GM19099 (cell line): Measurements from ENCODE around the gene NDUFS2.
A peak's percentile ranks its signal among the peaks of the same experiment; 100 is the strongest.

ENCODE experiments used
- POLR2A ChIP-seq: IDR thresholded peaks from 3 replicates; pipeline ENCODE4 v1.6.1; 2011; ENCODE audit warnings: low read depth; ENCODE audit not compliant: insufficient read length; ENCODE audit errors: extremely low read depth

Gene NDUFS2

DNA sequence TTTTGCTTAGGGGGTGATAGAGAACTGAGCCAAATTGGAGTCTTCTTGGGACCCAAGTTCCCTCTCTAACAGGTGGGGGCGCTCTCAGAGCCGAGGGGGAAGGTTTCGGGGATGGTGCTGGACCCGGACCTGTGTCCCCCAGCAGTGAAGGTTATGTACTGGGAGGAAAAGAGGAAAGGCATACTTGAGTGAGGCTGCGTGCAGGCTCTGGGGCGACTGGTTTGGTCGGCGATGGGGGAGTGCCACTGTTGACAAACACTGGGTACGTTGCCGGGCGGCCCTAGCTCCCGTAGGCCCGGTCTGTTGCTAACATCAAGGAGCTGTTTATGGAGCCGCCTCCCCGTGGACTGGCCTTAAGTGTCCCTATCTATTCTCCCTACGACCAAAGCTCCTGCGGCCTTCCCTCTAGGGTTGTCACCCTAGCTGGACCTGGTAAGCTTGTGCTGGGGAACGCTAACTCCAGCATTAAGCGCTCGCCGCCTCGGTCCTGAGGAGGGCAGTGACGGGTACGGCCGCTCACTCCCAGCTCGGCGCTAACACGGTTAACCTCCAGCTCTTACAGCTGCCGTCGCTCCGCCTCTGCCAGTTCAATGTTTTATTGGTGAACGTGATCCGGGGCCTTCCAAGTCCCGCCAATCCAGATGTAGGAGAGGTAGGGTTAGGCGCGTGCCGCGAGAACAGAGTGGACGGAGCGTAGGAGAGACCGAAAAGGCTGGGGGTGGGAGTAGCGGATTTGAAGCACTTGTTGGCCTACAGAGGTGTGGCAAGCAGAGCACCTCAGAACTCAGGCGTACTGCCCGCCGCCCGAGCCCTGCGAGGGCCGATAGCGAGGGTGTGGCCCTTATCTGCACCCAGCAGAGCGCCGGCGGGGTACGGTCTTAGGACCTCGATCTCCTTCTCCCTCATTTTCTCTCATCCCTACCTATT, 36.2 kb upstream of the NDUFS2 start, which contains the start of gene PPOX:
PPOX (plus strand) TSS at position 685 of the 927 bp plus-strand sequence. CDS start 422 bp downstream, outside the sequence.
- TF ChIP-seq POLR2A, result peak; percentile 87

DNA sequence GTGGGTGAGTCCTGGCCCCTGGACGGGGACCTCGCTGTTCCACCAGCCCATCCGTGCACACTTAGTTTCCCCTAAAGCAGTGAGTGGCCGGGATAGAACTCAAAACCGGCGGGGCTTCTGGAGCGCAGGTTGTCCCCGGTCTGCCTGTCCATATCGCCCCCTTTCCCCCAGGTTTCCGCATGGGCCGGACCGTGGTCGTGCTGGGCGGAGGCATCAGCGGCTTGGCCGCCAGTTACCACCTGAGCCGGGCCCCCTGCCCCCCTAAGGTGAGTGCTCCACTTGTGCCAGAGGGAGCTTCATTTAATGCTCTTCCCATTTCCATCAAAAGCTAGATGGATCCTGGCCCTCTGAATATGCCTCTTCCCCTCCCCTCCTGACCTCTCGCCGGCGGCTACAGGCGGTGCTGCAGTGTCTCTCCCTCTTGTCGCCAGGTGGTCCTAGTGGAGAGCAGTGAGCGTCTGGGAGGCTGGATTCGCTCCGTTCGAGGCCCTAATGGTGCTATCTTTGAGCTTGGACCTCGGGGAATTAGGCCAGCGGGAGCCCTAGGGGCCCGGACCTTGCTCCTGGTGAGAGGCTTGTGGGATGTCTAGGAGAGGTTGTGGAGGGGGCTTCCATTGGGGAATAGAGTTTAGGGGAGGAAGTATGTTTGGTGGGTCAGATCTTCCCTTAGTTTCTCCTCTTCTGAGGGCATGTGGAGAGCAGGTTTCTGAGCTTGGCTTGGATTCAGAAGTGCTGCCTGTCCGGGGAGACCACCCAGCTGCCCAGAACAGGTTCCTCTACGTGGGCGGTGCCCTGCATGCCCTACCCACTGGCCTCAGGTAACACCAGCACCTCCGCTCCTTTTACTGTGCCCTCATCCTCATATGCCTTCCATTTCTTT, 35.3 kb upstream of the NDUFS2 start:
- no peak for TF ChIP-seq POLR2A

DNA sequence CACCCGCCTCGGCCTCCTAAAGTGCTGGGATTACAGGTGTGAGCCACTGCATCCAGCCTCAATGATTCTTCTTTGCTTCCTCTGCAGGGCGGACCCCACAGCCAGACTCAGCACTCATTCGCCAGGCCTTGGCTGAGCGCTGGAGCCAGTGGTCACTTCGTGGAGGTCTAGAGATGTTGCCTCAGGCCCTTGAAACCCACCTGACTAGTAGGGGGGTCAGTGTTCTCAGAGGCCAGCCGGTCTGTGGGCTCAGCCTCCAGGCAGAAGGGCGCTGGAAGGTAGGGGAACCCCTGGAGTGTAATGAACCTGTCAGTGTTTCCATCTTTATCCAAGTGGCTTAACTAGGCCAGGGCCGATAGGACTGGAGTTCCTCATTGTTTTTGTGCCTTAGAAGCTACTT, 33.3 kb upstream of the NDUFS2 start:
- no peak for TF ChIP-seq POLR2A

DNA sequence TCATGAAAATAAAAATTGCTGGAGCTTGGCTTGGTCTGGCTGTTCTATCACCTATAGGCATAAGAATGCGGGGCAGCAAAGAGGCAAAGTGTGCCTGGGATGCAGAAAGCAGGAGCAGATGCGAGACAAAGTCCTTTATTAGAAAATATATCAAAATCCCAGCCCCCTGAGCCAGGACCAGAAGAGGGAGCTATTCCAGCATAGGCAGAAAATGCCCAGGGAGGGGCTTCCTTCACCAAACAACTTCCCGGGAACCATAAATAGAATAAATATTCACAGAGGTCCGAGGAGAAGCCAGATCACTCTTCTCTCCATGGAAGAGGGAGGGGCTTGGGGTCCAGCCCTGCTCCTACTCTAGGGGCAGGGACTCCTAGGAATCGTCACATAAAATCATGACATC, 31.0 kb upstream of the NDUFS2 start:
- TF ChIP-seq POLR2A, result no peak

DNA sequence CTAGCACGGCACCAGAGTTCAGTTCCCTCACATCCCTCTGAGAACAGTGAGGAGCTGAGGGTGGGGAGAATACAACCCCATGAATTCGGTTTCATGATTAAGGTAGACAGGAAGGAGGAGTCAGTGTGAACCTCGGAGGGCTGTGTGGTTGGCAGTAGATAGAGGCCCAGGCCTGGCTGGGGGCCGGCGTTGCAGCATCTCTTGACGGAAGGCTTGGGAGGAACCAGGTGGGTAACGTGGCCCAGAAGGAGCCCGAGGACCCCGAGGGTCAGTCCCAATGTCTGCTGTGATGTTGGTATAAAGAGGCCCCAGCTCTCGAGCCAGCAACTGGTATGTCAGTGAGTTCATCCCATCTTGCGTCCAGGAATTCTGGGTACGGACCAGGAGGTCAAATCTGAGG, 30.5 kb upstream of the NDUFS2 start:
- TF ChIP-seq POLR2A, result no peak

DNA sequence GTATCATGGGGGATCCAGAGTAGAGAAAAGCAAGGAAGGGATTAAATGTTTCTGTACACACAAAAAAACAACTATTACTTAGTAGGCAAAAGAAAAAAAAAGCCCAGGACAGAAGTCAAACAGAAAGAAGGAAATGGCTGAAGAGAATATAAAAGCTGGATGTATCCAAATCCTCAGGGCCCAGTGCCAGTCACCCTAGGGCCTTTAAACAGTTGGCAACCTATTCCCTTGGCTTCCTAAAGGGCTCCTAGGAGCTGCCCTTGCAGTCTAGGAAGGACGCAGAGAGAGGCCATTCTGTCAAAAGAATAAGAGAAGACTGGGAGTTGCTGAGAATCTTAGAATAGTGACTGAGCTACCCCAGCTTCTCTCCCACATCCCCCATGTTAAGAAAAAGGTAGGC, 29.8 kb upstream of the NDUFS2 start:
- TF ChIP-seq POLR2A, result no peak

DNA sequence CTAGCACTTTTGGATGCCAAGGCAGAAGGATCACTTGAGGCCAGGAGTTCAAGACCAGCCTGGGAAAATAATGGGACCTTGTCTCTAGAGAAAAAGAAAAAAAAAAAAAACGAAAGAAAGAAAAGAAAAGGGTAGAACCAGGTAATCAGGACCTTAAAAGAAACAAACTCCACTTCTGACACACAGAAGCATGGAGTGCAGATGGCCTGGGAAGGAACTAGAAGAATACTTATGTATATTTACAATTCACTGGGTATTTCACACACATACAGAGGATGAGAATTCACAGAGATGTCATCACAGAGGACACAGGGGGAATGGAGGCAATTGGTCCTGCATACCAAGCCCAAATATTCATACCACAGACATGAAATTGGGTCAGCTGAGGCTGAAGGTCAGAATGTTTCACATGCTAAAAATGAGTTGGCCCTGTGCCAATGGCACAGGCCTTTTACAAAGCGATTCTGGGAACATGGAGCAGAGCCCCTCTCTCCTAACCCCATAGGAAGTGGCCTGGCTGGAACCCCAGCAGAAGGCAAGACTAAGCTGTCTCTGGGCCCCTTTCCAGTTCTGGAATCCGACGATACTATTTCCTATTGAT, 29.3 kb upstream of the NDUFS2 start:
- TF ChIP-seq POLR2A, result no peak

DNA sequence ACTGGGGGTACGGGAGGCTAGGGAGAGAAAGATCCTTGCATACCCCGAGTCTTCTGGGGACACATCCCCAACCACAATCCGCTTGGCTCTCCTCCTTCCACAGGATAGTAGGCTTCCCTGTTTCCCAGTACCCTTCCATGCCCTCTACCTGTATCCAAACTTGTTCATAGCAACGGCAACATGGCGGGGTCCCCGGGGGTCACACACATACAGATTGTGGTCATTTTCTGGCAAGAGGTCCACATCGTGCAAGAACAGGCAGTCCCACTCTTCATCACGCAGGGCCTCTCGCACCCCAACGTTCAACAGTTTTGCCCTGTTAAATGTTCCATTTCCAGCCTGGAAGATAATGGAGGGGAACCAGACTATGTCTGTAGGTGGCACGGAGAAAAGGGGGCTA, 28.5 kb upstream of the NDUFS2 start:
- TF ChIP-seq POLR2A, result no peak

DNA sequence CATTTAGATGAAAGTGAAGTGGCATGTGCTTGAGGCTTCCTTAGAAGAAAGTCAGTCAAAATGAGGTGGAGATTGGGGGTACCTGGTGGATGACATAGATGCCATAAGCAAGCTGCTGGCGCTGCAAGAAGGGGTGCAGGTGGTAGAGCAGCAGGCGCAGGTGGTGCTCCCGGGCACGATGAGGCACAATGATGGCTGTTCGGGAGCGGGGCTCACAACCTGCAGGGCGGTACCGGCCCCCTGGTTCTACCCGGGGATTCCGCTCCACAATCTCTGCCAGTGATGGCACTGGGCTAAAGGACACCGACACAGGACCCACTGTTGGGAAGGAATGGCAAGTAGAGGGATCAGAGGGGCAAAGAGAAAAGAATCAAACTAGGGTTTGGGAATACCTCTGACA, 27.3 kb upstream of the NDUFS2 start:
- TF ChIP-seq POLR2A, result no peak

DNA sequence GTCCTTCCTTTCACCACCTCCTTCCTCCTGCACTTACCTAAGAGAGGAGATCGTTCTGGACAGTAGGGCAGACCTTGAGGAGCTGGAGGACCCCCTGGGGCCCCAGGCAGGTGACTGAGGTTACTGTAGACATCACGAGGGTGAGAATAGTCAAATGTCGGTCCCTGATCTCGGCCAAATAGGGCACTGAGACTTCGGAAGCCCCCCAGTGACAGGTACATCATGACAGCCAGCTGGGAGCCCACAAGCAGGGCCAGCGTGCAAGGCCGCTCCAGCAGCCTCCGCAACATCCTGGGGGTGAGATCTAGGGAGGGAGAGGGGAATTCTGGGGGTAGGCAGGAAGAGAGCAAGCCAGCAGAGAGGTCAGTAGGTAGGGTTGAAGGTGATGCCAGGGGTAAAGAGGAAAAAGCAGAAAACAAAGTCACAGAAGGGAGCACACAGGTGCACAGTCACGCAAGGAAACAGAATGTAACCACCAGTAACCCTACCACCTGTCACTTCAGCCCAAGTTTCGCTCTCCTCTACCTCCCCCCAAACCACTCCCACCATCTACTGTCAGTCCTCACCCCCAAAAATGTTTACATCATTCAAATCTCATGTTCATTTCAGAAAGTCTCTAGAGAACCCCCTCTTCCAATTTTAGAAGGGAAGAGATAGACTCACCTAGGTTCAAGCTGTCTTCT, 26.3 kb upstream of the NDUFS2 start:
- TF ChIP-seq POLR2A, result no peak

DNA sequence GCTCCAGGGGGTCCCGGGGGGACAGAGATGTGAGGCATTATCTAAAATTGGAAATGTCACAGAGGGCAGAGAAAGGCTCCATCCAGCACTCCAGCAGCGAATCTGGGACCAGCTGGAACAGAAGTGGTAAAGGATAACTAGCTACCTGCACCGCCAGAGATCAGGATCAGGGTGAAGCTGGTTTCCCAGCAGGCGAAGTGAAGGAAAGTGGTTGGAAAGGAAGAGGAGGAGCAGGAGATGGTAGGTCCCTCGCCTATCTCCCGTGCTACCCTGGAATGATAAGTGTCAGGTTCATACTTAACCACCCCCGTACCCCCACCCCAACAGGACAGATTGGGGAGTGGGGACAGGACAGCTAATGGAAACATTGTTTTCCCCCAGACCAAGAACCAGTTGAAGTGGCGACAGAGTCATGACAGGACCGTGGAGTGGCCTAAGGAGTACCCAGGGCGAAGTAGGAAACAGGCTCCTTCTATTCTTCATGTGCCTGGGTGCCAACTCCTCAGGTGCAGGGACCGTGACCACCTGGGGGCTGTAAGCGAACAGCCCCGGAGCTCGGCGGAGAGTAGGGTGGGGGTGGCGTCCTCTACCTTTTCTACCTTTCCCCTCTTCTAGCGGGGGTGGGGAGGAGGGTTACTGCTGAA, 25.6 kb upstream of the NDUFS2 start:
- no peak for TF ChIP-seq POLR2A

DNA sequence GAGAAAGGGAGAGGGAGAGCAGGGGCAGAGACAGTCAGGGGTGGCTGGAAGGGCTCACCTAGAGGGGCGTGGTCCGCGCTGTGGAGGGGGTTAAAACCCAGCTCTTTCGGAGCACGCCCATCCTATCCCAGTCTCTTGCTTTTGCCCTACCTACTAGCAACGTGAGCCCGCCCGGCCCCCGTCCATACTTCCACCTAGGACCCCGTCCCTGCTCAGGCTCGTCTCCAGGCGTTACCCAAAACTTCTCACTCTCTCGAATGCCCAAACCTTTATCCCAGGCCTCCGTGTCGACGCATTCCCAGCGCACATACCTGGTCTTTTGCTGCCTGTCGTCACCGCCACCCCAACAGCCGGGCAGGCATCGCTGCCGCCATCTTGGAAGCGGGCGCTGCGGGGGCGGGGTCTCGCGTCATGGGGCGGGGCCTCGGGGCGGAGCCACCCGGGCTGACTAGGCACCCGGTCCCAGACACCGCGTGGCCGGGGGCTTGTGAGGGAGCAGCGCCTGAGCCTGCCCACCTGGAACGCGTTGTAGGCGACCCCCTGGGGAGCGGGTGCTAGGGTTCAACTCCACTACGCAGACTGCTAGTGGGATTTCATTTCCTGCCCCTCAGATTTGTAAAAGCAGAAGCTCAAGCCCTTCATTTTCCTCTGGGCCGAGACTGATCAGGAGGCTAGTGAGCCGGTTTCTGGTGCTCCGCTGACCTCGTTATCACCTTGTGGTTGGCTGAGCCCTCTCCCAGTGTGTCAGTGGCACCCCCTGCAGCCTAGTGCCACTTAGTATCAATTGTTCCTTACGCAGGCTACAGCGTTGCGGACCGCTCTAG, 24.8 kb upstream of the NDUFS2 start, which contains the start of gene B4GALT3:
B4GALT3 (minus strand) TSS at position 396 of the 824 bp plus-strand sequence. CDS start 1,447 bp downstream, outside the sequence.
- TF ChIP-seq POLR2A, result peak; percentile 88

DNA sequence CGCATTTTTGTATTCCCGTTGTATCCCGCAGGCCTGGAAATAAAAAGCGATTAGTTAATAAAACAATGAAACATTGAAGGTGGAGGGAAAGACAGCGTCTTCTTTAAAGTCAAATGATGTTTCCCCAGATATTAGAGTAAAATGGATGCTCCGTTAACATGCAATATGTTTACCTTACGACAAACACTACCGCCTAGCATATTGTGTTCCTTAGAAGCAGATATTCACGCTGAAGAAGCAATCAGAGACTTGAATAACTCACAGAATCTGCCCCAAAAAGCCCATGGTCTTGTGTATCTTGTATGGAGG, 24.3 kb upstream of the NDUFS2 start:
- TF ChIP-seq POLR2A, result no peak
